Lower lobe of right lung (tissue), 2 donors: ENCODE data around the gene KCNG1. TPM values are rescaled to one million over a fixed set of nuclear protein-coding genes. Genes with fewer than 3 reads are reported as not detected.
"Not testable (repeated sequence)": the region's sequence is repeated elsewhere in the genome, so short reads cannot be mapped to it uniquely, and the experiment has no call there.

ENCODE experiments used
- ATAC-seq, 2 donors: fragments of 200-7000 bp; cut with Tn5 transposase; one replicate each; pipeline ENCODE4 v1.9.1; 2020 to 2022; ENCODE audit warnings: mild to moderate bottlenecking in 2 of 2, moderate library complexity in 2 of 2
- DNase-seq: peaks from one replicate; pipeline ENCODE4 v3.0.0-alpha.2; 2020
- H3K27ac ChIP-seq: fragments of 200-600 bp; one replicate; pipeline ENCODE4 v1.8.0; 2022
- H3K27me3 ChIP-seq: fragments of 200-600 bp; one replicate; pipeline ENCODE4 v1.8.0; 2022; ENCODE audit warnings: low read depth
- H3K36me3 ChIP-seq: fragments of 200-600 bp; one replicate; pipeline ENCODE4 v1.8.0; 2022; ENCODE audit warnings: mild to moderate bottlenecking
- H3K4me1 ChIP-seq: fragments of 200-600 bp; one replicate; pipeline ENCODE4 v1.8.0; 2022
- H3K4me3 ChIP-seq: fragments of 200-600 bp; one replicate; pipeline ENCODE4 v1.8.0; 2022; ENCODE audit warnings: mild to moderate bottlenecking
- H3K9me3 ChIP-seq: fragments of 200-600 bp; one replicate; pipeline ENCODE4 v1.8.0; 2022
- CTCF ChIP-seq: fragments of 200-600 bp; IDR thresholded peaks from one replicate; pipeline ENCODE4 v1.8.0; 2022; ENCODE audit warnings: antibody characterized with exemption, mild to moderate bottlenecking
- intact Hi-C: fragments of 100-400 bp; cut with DNase I; formaldehyde crosslinking; loops from one replicate; pipeline ENCODE4 v1.11.0; 2022
- total RNA-seq: library from RNA; stranded (reverse); fragmentation: NEBNext Ultra II Directional; extraction: Animal tissue kit (Norgen Biotek cat#: 25700); gene quantifications from one replicate; pipeline ENCODE4 v1.2.1, GENCODE V29; 2021
- donor health status: DM: no; HTN: yes; CAD: no; lungs with severe emphysema.

KCNG1 gene
- total RNA-seq, 1 donor from 2014 or later, result not detected

- DNase-seq (peak; percentile 55), ATAC-seq (peak; percentile 66 to 67)
- peak overlapping the region; percentile 8 for H3K4me3 ChIP-seq
- no peaks in the 10 kb centered on the region for H3K9me3 ChIP-seq
- intact Hi-C loops, result loop anchor here (10.0 kb wide), 1 partner anchor 324 kb away; no protein-coding TSS in a partner anchor
- peaks cover 48% of the 10 kb centered on the region for H3K27me3 ChIP-seq
- H3K36me3 ChIP-seq, result no peaks in the 10 kb centered on the region
- no peak overlapping the region for H3K27ac ChIP-seq
- peaks cover 8% of the 10 kb centered on the region for H3K4me1 ChIP-seq
- peak; percentile 83 for TF ChIP-seq CTCF
Observed at GRCh38 chr20:50980851-50981713, 41.8 kb downstream of the KCNG1 start.

GRCh38 chr20:50980071-50980681 is 42.7 kb downstream of the KCNG1 start:
- H3K4me3 ChIP-seq, result no peak overlapping the region
- no peak overlapping the region for H3K27ac ChIP-seq
- no peak for DNase-seq
- no peaks in the 10 kb centered on the region for H3K9me3 ChIP-seq
- intact Hi-C loops, result loop anchor here (10.0 kb wide), 1 partner anchor 325 kb away; no protein-coding TSS in a partner anchor
- no peaks in the 10 kb centered on the region for H3K36me3 ChIP-seq
- peaks cover 44% of the 10 kb centered on the region for H3K27me3 ChIP-seq
- no peak for TF ChIP-seq CTCF
- peaks cover 8% of the 10 kb centered on the region for H3K4me1 ChIP-seq
- ATAC-seq, result peak; percentile 64

- H3K9me3 ChIP-seq, H3K36me3 ChIP-seq, DNase-seq, H3K4me1 ChIP-seq, ATAC-seq, H3K27ac ChIP-seq, intact Hi-C loops, H3K4me3 ChIP-seq: not testable (repeated sequence)
- peaks cover 31% of the 10 kb centered on the region for H3K27me3 ChIP-seq
Observed at GRCh38 chr20:50978533-50978932, 44.4 kb downstream of the KCNG1 start.

- no peak for TF ChIP-seq CTCF
- no peak for DNase-seq
- no peaks in the 10 kb centered on the region for H3K9me3 ChIP-seq
- H3K36me3 ChIP-seq, result no peaks in the 10 kb centered on the region
- no peak overlapping the region for H3K4me3 ChIP-seq
- H3K4me1 ChIP-seq, result peaks cover 8% of the 10 kb centered on the region
- H3K27me3 ChIP-seq, result peaks cover 31% of the 10 kb centered on the region
- intact Hi-C loops, result no loop called here
- no peak for ATAC-seq
- no peak overlapping the region for H3K27ac ChIP-seq
Observed at GRCh38 chr20:50977066-50978021, 45.6 kb downstream of the KCNG1 start.

GRCh38 chr20:50975701-50976330 is 47.1 kb downstream of the KCNG1 start:
- TF ChIP-seq CTCF, result no peak
- Histone ChIP-seq H3K27ac (no peak overlapping the region), H3K36me3 (no peaks in the 10 kb centered on the region), H3K4me1 (peaks cover 1% of the 10 kb centered on the region), H3K27me3 (peaks cover 20% of the 10 kb centered on the region), H3K9me3 (no peaks in the 10 kb centered on the region), H3K4me3 (no peak overlapping the region)
- ATAC-seq (no peak), DNase-seq (no peak)
- intact Hi-C loops, result no loop called here
